Mucosa of descending colon (tissue), 3 donors: ENCODE results near the gene RNF166. TPM values are rescaled to one million over a fixed set of nuclear protein-coding genes. Genes with fewer than 3 reads are reported as not detected.

Source experiments
- ATAC-seq: fragments of 200-7000 bp; cut with Tn5 transposase; one replicate; pipeline ENCODE4 v1.9.1; 2020; ENCODE audit warnings: mild to moderate bottlenecking, moderate library complexity
- DNase-seq, 3 donors: peaks; one replicate each; pipeline ENCODE4 v3.0.0-alpha.2; 2020
- H3K36me3 ChIP-seq: fragments of 200-600 bp; one replicate; pipeline ENCODE4 v1.8.0; 2021; ENCODE audit warnings: low read depth, mild to moderate bottlenecking
- H3K4me1 ChIP-seq: fragments of 200-600 bp; one replicate; pipeline ENCODE4 v1.8.0; 2021; ENCODE audit warnings: low read depth, mild to moderate bottlenecking
- H3K4me3 ChIP-seq: fragments of 200-600 bp; one replicate; pipeline ENCODE4 v1.8.0; 2021; ENCODE audit warnings: mild to moderate bottlenecking
- H3K9me3 ChIP-seq: fragments of 200-600 bp; one replicate; pipeline ENCODE4 v1.8.0; 2021; ENCODE audit warnings: mild to moderate bottlenecking
- intact Hi-C, 2 donors: fragments of 100-400 bp; cut with DNase I in 1 of 2; cut with micrococcal nuclease in 1 of 2; formaldehyde crosslinking; loops; one replicate each; pipeline versions ENCODE4 v1.11.0 to v1.11.1; 2022; cut with DNase I, micrococcal nuclease
- total RNA-seq, 3 donors: library from RNA; stranded (reverse); fragmentation: NEBNext Ultra II Directional in 2 of 3; extraction: Animal tissue kit (Norgen Biotek cat#: 25700) in 2 of 3; gene quantifications; one replicate each; pipeline versions ENCODE4 v1.2.1 to v1.2.4, GENCODE V29; 2021 to 2023
- TF ChIP-seq, protein P1 (sequence below): fragments of 200-600 bp; IDR thresholded peaks from one replicate; pipeline ENCODE4 v1.8.0; 2022; ENCODE audit warnings: antibody characterized with exemption, mild to moderate bottlenecking
- donor health status: DM: no; HTN: no; CAD: no; lungs with moderate emphysema.
- donor health status: DM: no; HTN: no; CAD: no.
- donor health status: DM: no; HTN: yes; CAD: no.

RNF166 gene
- total RNA-seq, 3 donors from 2014 or later: 9.5 to 22.8 (median 15.1) TPM

DNA sequence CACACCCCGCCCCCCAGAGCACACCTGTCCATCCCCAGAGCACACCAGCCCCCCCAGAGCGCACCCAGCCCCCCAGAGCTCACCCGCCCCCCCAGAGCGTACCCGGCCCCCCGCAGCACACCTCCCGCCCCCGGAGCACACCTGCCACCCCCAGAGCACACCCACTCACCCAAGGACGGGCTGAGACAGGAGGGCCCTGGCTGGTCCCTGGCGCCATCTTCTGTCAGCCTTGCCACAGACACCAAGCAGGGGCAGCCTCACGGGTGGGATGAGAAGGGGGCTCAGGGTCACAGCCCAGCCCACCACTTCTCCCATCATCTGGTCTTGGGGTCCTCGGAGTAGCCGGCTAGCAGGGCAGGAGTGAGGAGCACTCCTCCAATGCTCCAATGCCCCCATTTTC, 47.0 kb upstream of the RNF166 start:
- no peak overlapping the region for H3K4me3 ChIP-seq
- intact Hi-C loops: no loop called here
- H3K9me3 ChIP-seq: no peaks in the 10 kb centered on the region
- H3K4me1 ChIP-seq: no peaks in the 10 kb centered on the region
- TF ChIP-seq, protein P1, sequence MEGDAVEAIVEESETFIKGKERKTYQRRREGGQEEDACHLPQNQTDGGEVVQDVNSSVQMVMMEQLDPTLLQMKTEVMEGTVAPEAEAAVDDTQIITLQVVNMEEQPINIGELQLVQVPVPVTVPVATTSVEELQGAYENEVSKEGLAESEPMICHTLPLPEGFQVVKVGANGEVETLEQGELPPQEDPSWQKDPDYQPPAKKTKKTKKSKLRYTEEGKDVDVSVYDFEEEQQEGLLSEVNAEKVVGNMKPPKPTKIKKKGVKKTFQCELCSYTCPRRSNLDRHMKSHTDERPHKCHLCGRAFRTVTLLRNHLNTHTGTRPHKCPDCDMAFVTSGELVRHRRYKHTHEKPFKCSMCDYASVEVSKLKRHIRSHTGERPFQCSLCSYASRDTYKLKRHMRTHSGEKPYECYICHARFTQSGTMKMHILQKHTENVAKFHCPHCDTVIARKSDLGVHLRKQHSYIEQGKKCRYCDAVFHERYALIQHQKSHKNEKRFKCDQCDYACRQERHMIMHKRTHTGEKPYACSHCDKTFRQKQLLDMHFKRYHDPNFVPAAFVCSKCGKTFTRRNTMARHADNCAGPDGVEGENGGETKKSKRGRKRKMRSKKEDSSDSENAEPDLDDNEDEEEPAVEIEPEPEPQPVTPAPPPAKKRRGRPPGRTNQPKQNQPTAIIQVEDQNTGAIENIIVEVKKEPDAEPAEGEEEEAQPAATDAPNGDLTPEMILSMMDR: no peak
- DNase-seq: no peak
- ATAC-seq: no peak
- H3K36me3 ChIP-seq: no peaks in the 10 kb centered on the region

DNA sequence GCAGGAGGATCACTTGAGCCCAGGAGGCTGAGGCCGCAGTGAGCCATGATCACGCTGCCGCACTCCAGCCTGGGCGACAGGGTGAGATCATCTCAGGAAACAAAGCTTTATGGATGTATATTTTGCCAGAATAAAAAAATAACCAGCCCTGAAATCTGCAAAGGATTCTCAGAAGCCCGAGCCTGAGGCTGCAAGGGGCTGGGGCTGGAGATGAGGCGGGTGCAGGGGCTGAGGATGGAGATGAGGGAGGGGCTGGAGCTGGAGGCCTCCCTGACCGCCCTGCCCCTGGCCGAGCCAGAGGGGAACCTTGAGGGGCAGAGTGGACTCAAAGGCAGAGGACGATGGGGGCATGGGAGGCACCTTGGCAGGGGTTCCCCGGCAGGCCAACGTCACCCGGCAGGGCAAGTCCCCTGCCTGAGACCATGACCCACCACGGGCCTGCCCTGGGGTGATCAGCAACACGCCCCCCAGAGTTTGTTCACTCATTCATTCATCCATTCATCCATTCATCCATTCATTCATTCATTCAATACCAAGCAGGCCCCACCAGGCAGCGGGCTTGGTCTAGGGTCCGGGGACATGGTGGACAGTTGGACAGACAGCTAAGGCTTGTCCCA, 46.3 kb upstream of the RNF166 start:
- Histone ChIP-seq H3K9me3 (no peaks in the 10 kb centered on the region), H3K4me3 (no peak overlapping the region), H3K36me3 (no peaks in the 10 kb centered on the region), H3K4me1 (no peaks in the 10 kb centered on the region)
- TF ChIP-seq, protein P1: no peak
- intact Hi-C loops: no loop called here
- no peak for DNase-seq
- ATAC-seq: no peak

DNA sequence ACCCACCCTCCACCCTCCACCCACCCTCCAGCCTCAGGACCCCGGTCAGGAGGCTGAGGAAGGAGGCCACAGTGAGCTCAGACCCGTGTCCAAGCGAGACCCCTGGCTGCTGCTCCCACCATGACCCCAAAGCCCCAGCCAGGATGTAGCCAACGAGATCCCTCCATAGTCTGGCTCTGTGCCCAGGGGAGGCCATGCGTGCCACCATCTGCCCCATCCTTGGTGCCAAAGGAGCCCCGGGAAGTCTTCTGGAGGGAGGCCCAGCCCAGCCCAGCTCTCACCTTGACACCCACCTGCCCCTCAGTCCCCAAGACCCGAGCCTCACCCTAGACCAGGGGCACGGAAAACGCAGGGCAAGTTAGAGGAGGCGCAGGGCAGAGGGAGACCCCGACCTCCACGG, 44.6 kb upstream of the RNF166 start:
- no peak for DNase-seq
- Histone ChIP-seq H3K4me1 (no peaks in the 10 kb centered on the region), H3K36me3 (no peaks in the 10 kb centered on the region), H3K4me3 (no peak overlapping the region), H3K9me3 (no peaks in the 10 kb centered on the region)
- TF ChIP-seq, protein P1: no peak
- intact Hi-C loops: no loop called here
- no peak for ATAC-seq

DNA sequence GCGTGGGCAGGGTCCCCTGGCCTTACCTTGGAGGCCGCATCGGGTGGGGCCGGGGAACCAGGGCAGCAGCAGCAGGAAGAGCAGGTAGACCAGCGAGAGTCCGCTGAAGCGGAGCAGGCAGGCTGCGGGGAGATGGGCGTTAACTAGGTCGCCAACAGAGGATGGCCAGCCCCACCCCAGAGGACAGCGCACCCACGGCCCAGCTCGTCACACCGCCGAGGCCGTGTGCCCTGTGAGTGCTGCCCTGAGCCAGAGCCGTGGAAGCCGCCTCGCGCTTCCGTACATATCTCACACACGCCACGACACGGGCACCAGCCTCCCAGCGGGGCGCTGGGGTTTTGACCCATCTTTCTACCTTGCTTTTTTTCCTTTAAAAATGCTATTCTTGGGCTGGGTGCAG, 43.1 kb upstream of the RNF166 start:
- no peak overlapping the region for H3K4me3 ChIP-seq
- no peaks in the 10 kb centered on the region for H3K4me1 ChIP-seq
- intact Hi-C loops: no loop called here
- TF ChIP-seq, protein P1: no peak
- ATAC-seq (no peak), DNase-seq (no peak)
- H3K36me3 ChIP-seq: no peaks in the 10 kb centered on the region
- no peaks in the 10 kb centered on the region for H3K9me3 ChIP-seq

DNA sequence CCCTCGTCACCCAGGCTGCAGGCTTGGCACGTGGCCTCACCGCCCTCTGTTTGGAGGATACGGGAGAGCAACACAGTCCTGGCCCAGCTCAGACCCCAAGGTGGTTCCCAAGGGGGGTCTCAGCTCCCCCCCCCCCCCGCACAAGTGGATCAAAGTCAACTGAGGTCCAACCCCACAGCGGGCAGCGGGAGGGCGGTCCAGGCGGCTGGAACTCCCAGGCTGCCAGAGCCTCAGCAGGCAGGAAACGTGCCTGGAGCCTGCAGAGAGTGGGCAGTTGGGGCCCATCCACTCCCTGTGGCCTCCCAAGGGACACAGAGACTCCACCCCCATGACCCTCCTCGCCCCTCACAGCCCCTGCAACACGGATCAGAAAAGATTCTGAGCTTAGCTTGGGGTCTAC, 42.2 kb upstream of the RNF166 start:
- peaks cover 9% of the 10 kb centered on the region for H3K4me1 ChIP-seq
- intact Hi-C loops: no loop called here
- H3K9me3 ChIP-seq: no peaks in the 10 kb centered on the region
- TF ChIP-seq, protein P1: no peak
- no peaks in the 10 kb centered on the region for H3K36me3 ChIP-seq
- DNase-seq: no peak
- H3K4me3 ChIP-seq: no peak overlapping the region
- ATAC-seq: no peak
